ENCODE results near the gene SECISBP2L.

Gene SECISBP2L

DNA sequence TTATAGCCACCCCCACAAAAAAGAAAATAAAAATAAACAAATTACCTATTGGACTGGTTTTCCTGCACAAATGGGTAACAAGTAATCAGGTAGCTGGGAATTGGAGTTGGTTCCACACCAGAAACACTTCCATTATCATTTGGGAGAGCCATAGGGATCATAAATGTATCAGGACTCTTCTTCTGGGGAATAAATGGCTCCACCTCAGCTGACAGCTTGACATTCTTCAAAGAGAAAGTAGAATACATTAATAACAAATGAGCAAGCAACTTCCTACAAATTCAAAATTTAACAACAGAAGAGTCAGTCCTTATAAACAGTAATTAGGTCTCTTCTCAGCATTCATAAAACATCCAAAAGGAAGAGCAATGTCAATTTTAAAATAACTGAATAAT, 8.7 kb downstream of the SECISBP2L start:
- Histone ChIP-seq H3K9me3 (ENCODE audit: control insufficient read depth, low read length) (no peaks in the 10 kb centered on the region), H3K36me3 (ENCODE audit: control insufficient read depth, insufficient read depth, low read length) (peaks cover 21% of the 10 kb centered on the region), H3K4me1 (ENCODE audit: control insufficient read depth, insufficient read depth, low read length, poor library complexity, severe bottlenecking) (peaks cover 3% of the 10 kb centered on the region), H3K27ac (ENCODE audit: low read depth, low read length, severe bottlenecking) (no peak overlapping the region), H3K4me3 (ENCODE audit: extremely low read depth, insufficient read depth, low read length, poor library complexity, severe bottlenecking) (no peak overlapping the region)

DNA sequence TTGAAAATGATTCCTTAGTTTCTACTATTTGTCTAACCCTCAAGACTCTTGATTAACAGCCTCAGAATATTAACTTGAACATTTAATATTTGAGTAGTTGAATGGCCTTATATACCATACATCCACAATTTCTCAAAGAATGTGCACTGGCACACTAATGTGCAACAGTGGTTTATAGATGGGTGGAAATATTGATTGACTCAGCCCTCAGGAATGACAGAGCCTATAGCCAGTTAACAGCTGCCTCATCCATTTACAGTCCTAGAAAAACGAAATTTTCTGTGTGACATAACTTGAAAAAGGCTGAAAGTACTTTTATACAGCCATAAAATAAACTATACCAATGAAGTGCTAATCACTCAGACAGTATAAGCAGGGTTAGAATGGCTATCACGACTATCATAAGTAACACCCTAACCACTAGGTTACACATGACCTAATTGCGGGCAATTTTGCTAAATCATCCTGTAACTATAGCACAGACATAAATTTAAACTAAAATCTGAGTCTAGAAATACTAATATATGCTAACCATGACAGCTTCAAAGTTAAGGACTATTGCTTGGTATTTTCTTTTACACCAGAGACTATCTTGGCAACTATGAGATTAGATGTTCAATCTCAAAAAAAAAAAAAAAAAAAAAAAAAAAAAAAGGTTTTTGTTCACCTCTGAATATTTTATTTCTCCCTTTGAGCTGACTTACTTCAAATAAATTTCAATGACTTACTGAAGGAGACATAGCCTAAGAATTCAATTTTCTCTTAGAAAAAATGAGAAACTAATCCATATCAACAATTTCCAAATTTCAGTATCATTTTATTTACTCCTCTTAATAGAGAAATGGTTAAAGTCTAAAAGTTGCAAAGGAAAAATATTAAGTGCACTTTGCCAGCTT, 9.3 kb downstream of the SECISBP2L start:
- Histone ChIP-seq H3K9me3 (ENCODE audit: control insufficient read depth, low read length) (no peaks in the 10 kb centered on the region), H3K4me1 (ENCODE audit: control insufficient read depth, insufficient read depth, low read length, poor library complexity, severe bottlenecking) (peaks cover 3% of the 10 kb centered on the region), H3K27ac (ENCODE audit: low read depth, low read length, severe bottlenecking) (no peak overlapping the region), H3K36me3 (ENCODE audit: control insufficient read depth, insufficient read depth, low read length) (peaks cover 16% of the 10 kb centered on the region), H3K4me3 (ENCODE audit: extremely low read depth, insufficient read depth, low read length, poor library complexity, severe bottlenecking) (no peak overlapping the region)
- WGBS, 2 experiments (ENCODE audit: insufficient coverage in 2 of 2), result 100% methylated on average over 1 to 2 of the region's 3 CpGs

DNA sequence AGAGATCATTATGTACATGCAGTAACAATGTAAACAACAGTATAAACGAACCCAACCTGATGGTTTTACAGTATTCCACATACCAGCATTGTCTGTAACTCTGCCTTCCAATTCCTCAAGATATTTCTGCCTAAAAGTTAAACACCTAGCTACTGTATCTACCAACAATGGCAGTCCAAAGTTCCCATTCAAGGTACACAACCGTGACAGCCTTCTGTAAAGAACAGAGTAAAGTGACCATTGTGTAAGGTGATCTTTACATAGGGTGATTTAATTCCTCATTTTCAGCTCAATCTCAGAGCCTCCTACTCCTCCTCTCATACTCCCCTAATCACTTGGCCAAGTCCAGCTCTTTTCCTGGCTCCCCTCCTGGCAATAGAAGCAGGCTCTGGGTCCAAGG, 10.4 kb downstream of the SECISBP2L start:
- H3K27ac ChIP-seq (ENCODE audit: low read depth, low read length, severe bottlenecking), result no peak overlapping the region
- peaks cover 3% of the 10 kb centered on the region for H3K4me1 ChIP-seq (ENCODE audit: control insufficient read depth, insufficient read depth, low read length, poor library complexity, severe bottlenecking)
- WGBS, 2 experiments (ENCODE audit: insufficient coverage in 2 of 2), result 100% methylated on average over 1 of the region's 2 CpGs; no CpG with 5 or more reads in 1 of the 2 experiments
- H3K9me3 ChIP-seq (ENCODE audit: control insufficient read depth, low read length), result no peaks in the 10 kb centered on the region
- H3K4me3 ChIP-seq (ENCODE audit: extremely low read depth, insufficient read depth, low read length, poor library complexity, severe bottlenecking), result no peak overlapping the region
- peaks cover 19% of the 10 kb centered on the region for H3K36me3 ChIP-seq (ENCODE audit: control insufficient read depth, insufficient read depth, low read length)

DNA sequence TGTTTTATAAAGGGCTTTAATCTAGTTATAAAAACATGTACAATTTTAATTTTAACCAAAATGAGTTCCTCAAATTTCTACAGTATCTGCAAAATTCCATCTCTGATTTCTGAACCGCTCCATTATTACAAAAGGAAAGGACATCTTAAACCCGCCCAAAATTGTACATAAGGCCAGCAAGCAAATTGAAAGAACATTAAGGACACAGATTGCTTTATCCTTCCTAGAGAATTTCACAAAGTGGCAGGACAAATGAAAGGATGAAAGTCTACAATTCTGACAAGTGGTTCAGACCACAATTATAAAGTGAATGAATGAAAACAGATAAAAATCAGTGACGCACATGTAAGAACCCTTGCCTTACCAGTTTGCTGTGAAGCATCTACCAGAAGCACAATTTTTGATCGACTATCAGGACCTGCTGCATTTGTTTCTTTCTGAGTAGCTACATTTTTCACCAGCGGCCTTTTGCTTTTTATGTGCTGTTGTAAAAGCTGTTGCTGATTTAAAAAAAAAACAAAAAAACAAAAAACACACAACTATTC, 13.6 kb downstream of the SECISBP2L start:
- WGBS, 2 experiments (ENCODE audit: insufficient coverage in 2 of 2), result 96 to 100% methylated on average over 3 of the region's 5 CpGs
- Histone ChIP-seq H3K4me1 (ENCODE audit: control insufficient read depth, insufficient read depth, low read length, poor library complexity, severe bottlenecking) (peaks cover 3% of the 10 kb centered on the region), H3K9me3 (ENCODE audit: control insufficient read depth, low read length) (no peaks in the 10 kb centered on the region), H3K4me3 (ENCODE audit: extremely low read depth, insufficient read depth, low read length, poor library complexity, severe bottlenecking) (no peak overlapping the region), H3K36me3 (ENCODE audit: control insufficient read depth, insufficient read depth, low read length) (peaks cover 34% of the 10 kb centered on the region), H3K27ac (ENCODE audit: low read depth, low read length, severe bottlenecking) (no peak overlapping the region)

DNA sequence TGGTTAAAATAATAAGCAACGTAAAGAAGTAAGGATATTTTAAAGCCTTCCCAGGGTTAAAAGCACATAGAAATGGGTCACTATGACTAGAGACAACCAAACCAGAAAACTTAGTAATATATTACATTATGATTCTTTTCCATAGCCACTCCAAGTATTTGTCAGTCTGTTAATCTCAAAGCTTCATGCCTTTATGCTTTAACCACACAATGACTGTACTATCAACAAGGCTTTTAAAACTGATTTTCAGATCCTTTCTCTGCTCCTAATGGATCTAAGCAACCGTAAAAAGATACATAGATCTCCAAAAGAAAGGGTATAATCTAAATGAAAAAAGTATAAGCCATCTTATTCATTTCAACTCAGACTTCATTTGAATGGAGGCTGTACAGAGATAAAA, 14.4 kb downstream of the SECISBP2L start:
- no CpG with 5 or more reads among the region's 2 CpGs for WGBS, 2 experiments (ENCODE audit: insufficient coverage in 2 of 2)
- H3K4me3 ChIP-seq (ENCODE audit: extremely low read depth, insufficient read depth, low read length, poor library complexity, severe bottlenecking), result no peak overlapping the region
- H3K4me1 ChIP-seq (ENCODE audit: control insufficient read depth, insufficient read depth, low read length, poor library complexity, severe bottlenecking), result peaks cover 3% of the 10 kb centered on the region
- H3K9me3 ChIP-seq (ENCODE audit: control insufficient read depth, low read length), result no peaks in the 10 kb centered on the region
- H3K27ac ChIP-seq (ENCODE audit: low read depth, low read length, severe bottlenecking), result no peak overlapping the region
- peaks cover 41% of the 10 kb centered on the region for H3K36me3 ChIP-seq (ENCODE audit: control insufficient read depth, insufficient read depth, low read length)

DNA sequence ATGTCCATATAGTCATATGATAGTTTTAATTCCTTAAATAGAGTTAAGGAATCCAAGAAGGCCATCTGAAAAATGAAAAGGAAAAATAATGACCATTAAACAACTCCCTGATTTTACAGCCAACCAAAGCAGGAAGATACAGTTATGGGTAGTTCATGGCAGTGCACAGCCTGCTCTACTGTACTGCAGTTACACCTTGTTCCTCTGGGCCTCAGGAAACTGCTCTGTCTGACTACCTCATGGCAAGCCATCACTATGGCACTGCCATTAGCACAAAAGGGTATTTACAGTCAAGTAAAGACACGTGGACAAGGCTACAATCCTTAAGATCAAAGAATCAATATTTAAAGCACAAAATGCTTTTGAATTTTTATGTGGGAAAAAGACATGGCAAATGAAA, 19.5 kb downstream of the SECISBP2L start:
- H3K27ac ChIP-seq (ENCODE audit: low read depth, low read length, severe bottlenecking), result no peak overlapping the region
- no peak overlapping the region for H3K4me3 ChIP-seq (ENCODE audit: extremely low read depth, insufficient read depth, low read length, poor library complexity, severe bottlenecking)
- peaks cover 46% of the 10 kb centered on the region for H3K36me3 ChIP-seq (ENCODE audit: control insufficient read depth, insufficient read depth, low read length)
- H3K4me1 ChIP-seq (ENCODE audit: control insufficient read depth, insufficient read depth, low read length, poor library complexity, severe bottlenecking), result no peaks in the 10 kb centered on the region
- H3K9me3 ChIP-seq (ENCODE audit: control insufficient read depth, low read length), result no peaks in the 10 kb centered on the region
- no CpG with 5 or more reads among the region's 1 CpG for WGBS, 2 experiments (ENCODE audit: insufficient coverage in 2 of 2)

DNA sequence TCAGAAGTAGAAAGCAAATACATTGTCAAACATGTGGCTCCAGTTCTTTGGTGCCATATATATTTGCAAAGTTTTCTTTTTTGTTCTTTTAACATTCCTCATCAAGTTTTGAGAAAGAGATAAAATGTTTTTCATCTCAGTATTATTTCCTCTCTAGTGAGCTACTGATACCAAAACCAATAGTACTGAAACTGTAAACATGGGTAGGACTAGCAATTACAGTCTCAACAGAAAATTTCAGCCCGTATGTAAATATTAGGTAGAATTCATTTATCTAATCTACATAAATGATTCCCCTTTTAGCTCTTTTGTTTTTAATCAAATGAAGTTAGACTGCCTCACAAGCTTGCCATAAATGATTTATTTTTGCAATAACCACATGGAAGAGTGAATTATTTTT, 21.4 kb downstream of the SECISBP2L start:
- Histone ChIP-seq H3K36me3 (ENCODE audit: control insufficient read depth, insufficient read depth, low read length) (peaks cover 50% of the 10 kb centered on the region), H3K9me3 (ENCODE audit: control insufficient read depth, low read length) (no peaks in the 10 kb centered on the region), H3K27ac (ENCODE audit: low read depth, low read length, severe bottlenecking) (no peak overlapping the region), H3K4me3 (ENCODE audit: extremely low read depth, insufficient read depth, low read length, poor library complexity, severe bottlenecking) (no peak overlapping the region), H3K4me1 (ENCODE audit: control insufficient read depth, insufficient read depth, low read length, poor library complexity, severe bottlenecking) (no peaks in the 10 kb centered on the region)
- no CpG with 5 or more reads among the region's 1 CpG for WGBS, 2 experiments (ENCODE audit: insufficient coverage in 2 of 2)

DNA sequence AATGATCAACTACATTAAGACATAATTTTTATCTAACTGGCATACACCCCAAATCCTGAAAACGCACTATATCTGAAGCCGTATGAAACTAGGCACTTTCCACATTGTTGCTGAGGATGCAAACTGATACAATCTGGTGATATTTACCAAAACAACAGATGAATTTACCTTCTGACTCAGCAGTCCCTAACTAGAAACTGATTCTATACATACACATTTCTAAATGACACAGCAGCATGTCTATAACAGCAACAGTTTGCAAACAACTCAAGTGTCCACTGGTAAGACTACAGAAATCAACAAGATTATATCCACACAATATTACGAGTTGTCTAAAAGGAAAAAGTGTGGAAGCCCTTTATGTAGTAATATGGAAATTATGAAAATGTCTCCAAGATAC, 22.9 kb downstream of the SECISBP2L start:
- peaks cover 44% of the 10 kb centered on the region for H3K36me3 ChIP-seq (ENCODE audit: control insufficient read depth, insufficient read depth, low read length)
- H3K9me3 ChIP-seq (ENCODE audit: control insufficient read depth, low read length), result no peaks in the 10 kb centered on the region
- no peaks in the 10 kb centered on the region for H3K4me1 ChIP-seq (ENCODE audit: control insufficient read depth, insufficient read depth, low read length, poor library complexity, severe bottlenecking)
- H3K27ac ChIP-seq (ENCODE audit: low read depth, low read length, severe bottlenecking), result no peak overlapping the region
- no peak overlapping the region for H3K4me3 ChIP-seq (ENCODE audit: extremely low read depth, insufficient read depth, low read length, poor library complexity, severe bottlenecking)
- WGBS, 2 experiments (ENCODE audit: insufficient coverage in 2 of 2), result 95 to 100% methylated on average over 2 of the region's 3 CpGs

DNA sequence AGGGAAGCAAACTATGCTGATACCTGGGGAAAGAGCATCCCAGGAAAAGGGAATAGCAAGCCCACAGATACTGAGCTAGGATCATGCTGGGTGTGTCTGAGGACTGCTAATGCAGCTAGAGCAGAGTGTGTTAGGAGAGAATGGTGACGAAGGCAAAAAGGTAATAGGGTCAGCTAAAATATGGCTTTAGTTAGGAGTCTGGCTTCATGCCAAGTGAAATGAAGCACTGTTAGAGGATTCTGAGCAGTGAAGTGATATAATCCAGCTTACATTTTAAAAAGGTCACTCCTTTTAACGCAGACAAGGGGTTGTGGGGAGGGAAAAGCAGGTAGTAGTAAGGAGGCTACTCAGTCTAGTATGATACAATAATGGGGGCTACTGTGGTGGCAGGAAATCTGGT, 30.4 kb downstream of the SECISBP2L start:
- WGBS, 2 experiments (ENCODE audit: insufficient coverage in 2 of 2), result 96 to 100% methylated on average over 2 of the region's 2 CpGs
- Histone ChIP-seq H3K36me3 (ENCODE audit: control insufficient read depth, insufficient read depth, low read length) (peaks cover 49% of the 10 kb centered on the region), H3K4me1 (ENCODE audit: control insufficient read depth, insufficient read depth, low read length, poor library complexity, severe bottlenecking) (no peaks in the 10 kb centered on the region), H3K27ac (ENCODE audit: low read depth, low read length, severe bottlenecking) (no peak overlapping the region), H3K9me3 (ENCODE audit: control insufficient read depth, low read length) (no peaks in the 10 kb centered on the region), H3K4me3 (ENCODE audit: extremely low read depth, insufficient read depth, low read length, poor library complexity, severe bottlenecking) (no peak overlapping the region)

DNA sequence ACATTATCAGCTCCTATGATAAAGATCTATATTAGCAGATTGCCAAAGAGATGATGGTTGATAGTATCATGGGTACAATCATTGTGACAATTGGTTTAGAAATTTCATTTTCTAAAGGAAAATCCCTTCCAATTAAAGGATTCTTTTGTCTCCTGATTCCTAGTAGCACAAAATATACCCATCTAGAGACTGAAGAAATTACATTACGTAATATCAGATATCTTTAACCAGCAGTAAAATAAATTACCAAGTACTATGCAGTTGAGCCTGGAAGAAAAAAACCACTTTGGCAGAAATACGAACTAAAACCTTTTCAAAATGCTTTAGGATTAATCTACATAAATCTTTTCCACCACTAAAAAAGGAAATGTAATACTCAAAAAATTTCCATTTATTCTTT, 46.9 kb downstream of the SECISBP2L start:
- Histone ChIP-seq H3K4me3 (ENCODE audit: extremely low read depth, insufficient read depth, low read length, poor library complexity, severe bottlenecking) (no peak overlapping the region), H3K9me3 (ENCODE audit: control insufficient read depth, low read length) (no peaks in the 10 kb centered on the region), H3K27ac (ENCODE audit: low read depth, low read length, severe bottlenecking) (no peak overlapping the region), H3K4me1 (ENCODE audit: control insufficient read depth, insufficient read depth, low read length, poor library complexity, severe bottlenecking) (no peaks in the 10 kb centered on the region), H3K36me3 (ENCODE audit: control insufficient read depth, insufficient read depth, low read length) (peaks cover 46% of the 10 kb centered on the region)
- WGBS, 2 experiments (ENCODE audit: insufficient coverage in 2 of 2), result 100% methylated on average over 1 of the region's 2 CpGs; no CpG with 5 or more reads in 1 of the 2 experiments

DNA sequence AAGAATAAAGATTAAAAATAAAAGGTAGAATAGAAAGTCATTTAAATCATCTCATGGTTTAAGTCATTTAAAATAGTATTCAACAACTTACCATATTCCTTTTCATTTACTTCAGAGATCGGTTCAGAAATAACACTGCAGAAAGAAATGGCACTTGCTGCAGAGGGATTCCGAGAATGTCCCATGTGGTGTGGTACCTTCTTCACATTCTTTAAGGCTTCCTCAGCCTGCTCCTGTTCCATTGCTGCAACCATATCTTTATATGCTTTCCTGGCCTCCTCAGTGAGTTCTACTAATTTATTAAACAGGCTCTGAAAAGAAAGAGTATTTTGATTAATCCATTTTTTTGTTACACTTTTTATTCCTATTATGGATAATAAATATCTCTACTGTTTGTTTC, 50.0 kb downstream of the SECISBP2L start:
- peaks cover 74% of the 10 kb centered on the region for H3K36me3 ChIP-seq (ENCODE audit: control insufficient read depth, insufficient read depth, low read length)

More for the DNA sequence above, 50.0 kb downstream of the SECISBP2L start:
- 89 to 100% methylated on average over 1 to 2 of the region's 2 CpGs for WGBS, 2 experiments (ENCODE audit: insufficient coverage in 2 of 2)
- Histone ChIP-seq H3K27ac (ENCODE audit: low read depth, low read length, severe bottlenecking) (no peak overlapping the region), H3K4me3 (ENCODE audit: extremely low read depth, insufficient read depth, low read length, poor library complexity, severe bottlenecking) (no peak overlapping the region), H3K9me3 (ENCODE audit: control insufficient read depth, low read length) (no peaks in the 10 kb centered on the region), H3K4me1 (ENCODE audit: control insufficient read depth, insufficient read depth, low read length, poor library complexity, severe bottlenecking) (no peaks in the 10 kb centered on the region)

All from mesodermal cell (in vitro differentiated cells).